Measurements from ENCODE around the gene MYO5A.

GRCh38 chr15:52348056-52348745 lies 180.5 kb downstream of the MYO5A start:
- TF ChIP-seq CTCF (IDR thresholded peaks at IDR 0.05): no peak
- no peak for TF ChIP-seq POLR2A (IDR thresholded peaks at IDR 0.05)
